SHP77 (cell line): ENCODE results near the gene LARP4.

Source experiments
- DNase-seq, 2 experiments: peaks; one replicate each; lab custom pipeline; 2025; lab: John Stamatoyannopoulos, UW

Gene LARP4

GRCh38 chr12:50527359-50527726, 126.7 kb downstream of the LARP4 start:
- DNase-seq = no peak

GRCh38 chr12:50528800-50529199, 128.1 kb downstream of the LARP4 start:
- no peak for DNase-seq

GRCh38 chr12:50529345-50529744, 128.7 kb downstream of the LARP4 start:
- no peak for DNase-seq
